Astrocyte (in vitro differentiated cells and primary cell): Measurements from ENCODE around the gene EGLN3. TPM values are rescaled to one million over a fixed set of nuclear protein-coding genes. Genes with fewer than 3 reads are reported as not detected.

Experiments
- DNase-seq: peaks from one replicate; pipeline ENCODE4 v3.0.0-alpha.2; 2010; ENCODE audit warnings: low read depth
- FAIRE-seq: peaks from 2 replicates; lab custom pipeline; 2011; peaks lifted over from hg19 to GRCh38; lab: Jason Lieb, UNC
- H2AFZ ChIP-seq: 2 replicates; pipeline ENCODE4 v1.6.0; 2012; ENCODE audit warnings: low read depth, low read length, inconsistent platforms
- H3K27ac ChIP-seq: 2 replicates; pipeline ENCODE4 v1.5.1; 2011; ENCODE audit warnings: low read depth, low read length, inconsistent platforms
- H3K27me3 ChIP-seq: 2 replicates; pipeline ENCODE4 v1.6.0; 2011; ENCODE audit warnings: low read length, inconsistent platforms; ENCODE audit not compliant: insufficient read depth
- H3K36me3 ChIP-seq: 2 replicates; pipeline ENCODE4 v1.5.1; 2011; ENCODE audit warnings: low read length, inconsistent platforms; ENCODE audit not compliant: insufficient read depth
- H3K4me1 ChIP-seq: 2 replicates; pipeline ENCODE4 v1.5.1; 2011; ENCODE audit warnings: low read length, inconsistent platforms; ENCODE audit not compliant: insufficient read depth
- H3K4me2 ChIP-seq: 2 replicates; pipeline ENCODE4 v1.6.0; 2012; ENCODE audit warnings: low read length, inconsistent platforms
- H3K4me3 ChIP-seq: 2 replicates; pipeline ENCODE4 v1.5.1; 2011; ENCODE audit warnings: low read depth, mild to moderate bottlenecking, low read length, inconsistent platforms; ENCODE audit not compliant: insufficient read depth
- H3K79me2 ChIP-seq: 2 replicates; pipeline ENCODE4 v1.6.0; 2012; ENCODE audit warnings: mild to moderate bottlenecking, low read length, inconsistent platforms; ENCODE audit not compliant: insufficient read depth
- H3K9ac ChIP-seq: 2 replicates; pipeline ENCODE4 v1.6.0; 2012; ENCODE audit warnings: mild to moderate bottlenecking, low read length, inconsistent platforms
- H3K9me3 ChIP-seq: 2 replicates; pipeline ENCODE4 v1.5.1; 2012; ENCODE audit warnings: low read depth, mild to moderate bottlenecking, low read length, inconsistent platforms; ENCODE audit not compliant: insufficient read depth
- H4K20me1 ChIP-seq: 2 replicates; pipeline ENCODE4 v1.6.0; 2012; ENCODE audit warnings: low read length, inconsistent platforms; ENCODE audit not compliant: insufficient read depth
- H3K27ac Mint-ChIP-seq: one replicate; pipeline ENCODE4 v1.8.0; 2021; ENCODE audit warnings: mild to moderate bottlenecking, mixed read lengths; ENCODE audit not compliant: unreplicated experiment
- H3K27me3 Mint-ChIP-seq: one replicate; pipeline ENCODE4 v1.8.0; 2021; ENCODE audit warnings: low read depth, mixed read lengths; ENCODE audit not compliant: unreplicated experiment
- H3K36me3 Mint-ChIP-seq: one replicate; pipeline ENCODE4 v1.8.0; 2021; ENCODE audit warnings: low read depth, mixed read lengths; ENCODE audit not compliant: unreplicated experiment
- H3K4me1 Mint-ChIP-seq: one replicate; pipeline ENCODE4 v1.8.0; 2021; ENCODE audit warnings: low read depth, mixed read lengths; ENCODE audit not compliant: unreplicated experiment
- H3K4me3 Mint-ChIP-seq: one replicate; pipeline ENCODE4 v1.8.0; 2021; ENCODE audit warnings: mild to moderate bottlenecking, moderate library complexity, mixed read lengths; ENCODE audit not compliant: unreplicated experiment
- H3K9me3 Mint-ChIP-seq: one replicate; pipeline ENCODE4 v1.8.0; 2021; ENCODE audit warnings: mild to moderate bottlenecking, mixed read lengths; ENCODE audit not compliant: unreplicated experiment
- CTCF ChIP-seq: IDR thresholded peaks from 2 replicates; pipeline ENCODE4 v1.5.1; 2011; ENCODE audit warnings: low read depth, mild to moderate bottlenecking, inconsistent platforms, low read length, moderate library complexity; ENCODE audit not compliant: insufficient read depth
- EZH2 ChIP-seq: IDR thresholded peaks from 2 replicates; pipeline ENCODE4 v1.6.1; 2012; ENCODE audit warnings: mild to moderate bottlenecking, low read length, inconsistent platforms; ENCODE audit not compliant: insufficient read depth
- total RNA-seq: library from RNA; stranded (reverse); gene quantifications from 2 replicates; pipeline ENCODE4 v1.2.1, GENCODE V29; 2021

Gene EGLN3
- total RNA-seq, 1 donor from 2014 or later, result 13.3 TPM

- Histone ChIP-seq H3K4me3 (no peak overlapping the region), H4K20me1 (no peaks in the 10 kb centered on the region), H3K9ac (no peak overlapping the region), H3K9me3 (no peaks in the 10 kb centered on the region), H3K27me3 (no peaks in the 10 kb centered on the region), H3K4me2 (no peak overlapping the region), H3K36me3 (no peaks in the 10 kb centered on the region), H3K79me2 (no peaks in the 10 kb centered on the region), H3K4me1 (no peaks in the 10 kb centered on the region), H3K27ac (no peak overlapping the region), H2AFZ (no peak overlapping the region)
- Mint-ChIP-seq H3K4me3 (no peak overlapping the region), H3K27ac (no peak overlapping the region), H3K4me1 (peaks cover 14% of the 10 kb centered on the region), H3K36me3 (peaks cover 12% of the 10 kb centered on the region), H3K9me3 (peaks cover 2% of the 10 kb centered on the region), H3K27me3 (no peaks in the 10 kb centered on the region)
- DNase-seq (no peak), FAIRE-seq (no peak)
- TF ChIP-seq EZH2, result no peak
- TF ChIP-seq CTCF, result no peak
These were observed 25.6 kb downstream of the EGLN3 start for GRCh38 chr14:33925235-33925634.

GRCh38 chr14:33924566-33925100, 26.2 kb downstream of the EGLN3 start:
- Histone ChIP-seq H3K9me3 (no peaks in the 10 kb centered on the region), H3K4me2 (no peak overlapping the region), H3K4me3 (no peak overlapping the region), H3K79me2 (no peaks in the 10 kb centered on the region), H3K9ac (no peak overlapping the region), H3K27me3 (no peaks in the 10 kb centered on the region), H2AFZ (no peak overlapping the region), H3K4me1 (no peaks in the 10 kb centered on the region), H3K36me3 (no peaks in the 10 kb centered on the region), H4K20me1 (no peaks in the 10 kb centered on the region), H3K27ac (no peak overlapping the region)
- Mint-ChIP-seq H3K27ac (no peak overlapping the region), H3K4me3 (no peak overlapping the region), H3K27me3 (no peaks in the 10 kb centered on the region), H3K36me3 (peaks cover 12% of the 10 kb centered on the region), H3K4me1 (peaks cover 14% of the 10 kb centered on the region), H3K9me3 (peaks cover 2% of the 10 kb centered on the region)
- TF ChIP-seq EZH2 (no peak), CTCF (no peak)
- no peak for DNase-seq
- FAIRE-seq, result no peak

DNA sequence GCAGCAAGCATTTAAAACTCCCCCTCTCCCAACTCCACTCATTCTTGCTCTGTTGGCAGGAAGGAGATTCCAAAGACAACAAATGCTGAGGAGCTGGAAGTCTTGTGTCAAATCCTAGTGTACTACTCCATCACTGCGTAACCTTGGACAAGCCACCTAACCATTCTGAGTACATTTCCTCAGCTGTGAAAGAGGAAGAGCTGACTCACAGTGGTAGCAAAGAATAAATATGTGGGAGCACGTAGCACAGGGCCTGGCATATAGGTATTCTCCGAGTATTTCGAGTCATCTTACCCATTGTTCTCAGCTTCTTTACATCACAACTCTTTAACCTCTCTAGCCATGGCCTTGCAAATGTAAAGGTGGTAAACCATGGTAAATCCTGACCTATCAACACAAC, 28.7 kb downstream of the EGLN3 start:
- Histone ChIP-seq H3K27me3 (peaks cover 6% of the 10 kb centered on the region), H3K36me3 (no peaks in the 10 kb centered on the region), H3K4me2 (no peak overlapping the region), H3K9me3 (no peaks in the 10 kb centered on the region), H3K27ac (no peak overlapping the region), H3K4me3 (no peak overlapping the region), H2AFZ (no peak overlapping the region), H3K9ac (no peak overlapping the region), H3K4me1 (peaks cover 2% of the 10 kb centered on the region), H3K79me2 (no peaks in the 10 kb centered on the region), H4K20me1 (no peaks in the 10 kb centered on the region)
- DNase-seq (peak; percentile 50), FAIRE-seq (no peak)
- peaks cover 2% of the 10 kb centered on the region for H3K9me3 Mint-ChIP-seq
- TF ChIP-seq EZH2 (no peak), CTCF (no peak)
- peaks cover 8% of the 10 kb centered on the region for H3K36me3 Mint-ChIP-seq
- H3K4me1 Mint-ChIP-seq, result peaks cover 15% of the 10 kb centered on the region
- no peaks in the 10 kb centered on the region for H3K27me3 Mint-ChIP-seq
- H3K27ac Mint-ChIP-seq, result no peak overlapping the region
- no peak overlapping the region for H3K4me3 Mint-ChIP-seq
